Activated CD8-positive, alpha-beta memory T cell treated with anti-CD3 and anti-CD28 coated beads, Interleukin-2, amount 50 U/mL, for 1 hour (primary cell): ENCODE data around the gene F2RL3.

Experiments
- DNase-seq: peaks from one replicate; pipeline ENCODE4 v3.0.0-alpha.2; 2020; ENCODE audit errors: extremely low read depth

Gene F2RL3

GRCh38 chr19:16888629-16889365 lies at the start of gene F2RL3:
F2RL3 (plus strand) TSS chr19:16888999; CDS start chr19:16889190, 191 bp downstream.
- DNase-seq: no peak

GRCh38 chr19:16841391-16841926 lies 47.3 kb upstream of the F2RL3 start:
- DNase-seq: no peak

- no peak for DNase-seq
Measured at GRCh38 chr19:16846901-16847300, 41.9 kb upstream of the F2RL3 start.

GRCh38 chr19:16847430-16847829 lies 41.4 kb upstream of the F2RL3 start:
- DNase-seq: no peak

- DNase-seq: no peak
Measured at GRCh38 chr19:16849168-16849567, 39.6 kb upstream of the F2RL3 start.

- DNase-seq: no peak
Measured at GRCh38 chr19:16850133-16850532, 38.7 kb upstream of the F2RL3 start.

- DNase-seq: no peak
Measured at GRCh38 chr19:16851031-16851712, 37.6 kb upstream of the F2RL3 start.

GRCh38 chr19:16853066-16853465 lies 35.7 kb upstream of the F2RL3 start:
- DNase-seq: no peak

- no peak for DNase-seq
Measured at GRCh38 chr19:16856091-16856490, 32.7 kb upstream of the F2RL3 start.

- DNase-seq: no peak
Measured at GRCh38 chr19:16859626-16860025, 29.2 kb upstream of the F2RL3 start.

GRCh38 chr19:16860118-16860517 lies 28.7 kb upstream of the F2RL3 start:
- DNase-seq: no peak

- no peak for DNase-seq
Measured at GRCh38 chr19:16861011-16861410, 27.8 kb upstream of the F2RL3 start.

GRCh38 chr19:16861834-16862233 lies 27.0 kb upstream of the F2RL3 start:
- no peak for DNase-seq

- DNase-seq: no peak
Measured at GRCh38 chr19:16862826-16863415, 25.9 kb upstream of the F2RL3 start.

GRCh38 chr19:16867211-16867610 lies 21.6 kb upstream of the F2RL3 start:
- no peak for DNase-seq

GRCh38 chr19:16868423-16869130 lies 20.2 kb upstream of the F2RL3 start:
- no peak for DNase-seq

GRCh38 chr19:16869331-16869972 lies 19.3 kb upstream of the F2RL3 start:
- DNase-seq: no peak

GRCh38 chr19:16871871-16872270 lies 16.9 kb upstream of the F2RL3 start:
- no peak for DNase-seq

- no peak for DNase-seq
Measured at GRCh38 chr19:16872728-16873127, 16.1 kb upstream of the F2RL3 start.

- no peak for DNase-seq
Measured at GRCh38 chr19:16873594-16873993, 15.2 kb upstream of the F2RL3 start.

GRCh38 chr19:16874250-16874977 lies 14.4 kb upstream of the F2RL3 start:
- no peak for DNase-seq
